ENCODE measurements around the gene CNNM2.
A peak's percentile ranks its signal among the peaks of the same experiment; 100 is the strongest.
"Not testable (repeated sequence)": the region's sequence is repeated elsewhere in the genome, so short reads cannot be mapped to it uniquely, and the experiment has no call there.

CNNM2 gene

DNA sequence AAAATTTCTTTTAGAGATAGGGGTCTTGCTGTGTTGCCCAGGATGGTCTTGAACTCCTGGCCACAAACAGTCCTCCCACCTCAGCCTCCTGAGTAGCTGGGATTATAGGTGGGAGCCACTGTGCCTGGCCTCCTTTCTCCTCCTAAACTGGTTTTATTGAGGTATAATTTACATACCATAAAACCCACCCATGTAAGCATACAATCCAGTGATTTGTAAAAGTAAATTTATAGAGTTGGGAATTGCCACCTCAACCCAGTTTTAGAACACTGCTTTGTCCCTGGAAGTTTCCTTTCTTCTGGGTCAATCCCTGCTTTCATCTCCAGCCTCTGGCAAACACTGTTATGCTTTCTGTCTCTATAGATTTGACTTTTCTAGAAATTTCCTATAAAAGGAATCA lies 49.0 kb downstream of the CNNM2 start:
- DNase-seq (ENCODE audit: low spot score), result no peak

DNA sequence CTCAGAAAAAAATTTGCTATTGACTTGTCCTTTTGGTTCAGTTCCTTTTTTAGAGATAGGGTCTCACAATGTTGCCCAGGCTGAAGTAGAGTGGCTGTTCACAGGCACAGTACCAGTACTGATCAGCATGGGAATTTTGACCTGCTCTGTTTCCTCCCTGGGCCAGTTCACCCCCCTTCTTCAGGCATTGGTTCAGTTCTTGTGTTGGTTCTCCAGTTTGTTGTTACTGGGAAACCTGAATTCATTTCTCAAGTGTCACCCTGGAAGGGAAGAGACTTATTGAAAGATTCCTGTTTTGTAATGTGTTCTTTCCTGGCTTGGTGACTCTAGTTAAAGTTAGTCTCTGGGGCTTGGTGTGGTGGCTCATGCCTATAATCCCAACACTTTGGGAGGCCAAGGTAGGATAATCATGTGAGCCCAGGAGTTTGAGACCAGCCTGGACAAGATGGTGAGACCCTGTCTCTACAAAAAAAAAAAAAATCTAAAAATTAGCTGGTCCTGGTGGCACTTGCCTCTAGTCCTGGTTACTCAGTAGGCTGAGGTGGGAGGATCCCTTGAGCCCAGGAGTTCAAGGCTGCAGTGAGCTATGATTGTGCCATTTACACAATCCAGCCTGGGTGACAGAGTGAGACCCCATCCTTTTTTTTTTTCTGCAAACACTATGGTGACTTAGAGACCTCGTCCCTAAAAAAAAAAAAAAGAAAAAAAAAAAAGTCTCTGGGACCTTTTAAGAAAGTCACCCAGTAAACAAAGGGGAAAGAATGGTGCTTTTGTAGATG lies 52.7 kb downstream of the CNNM2 start:
- DNase-seq (ENCODE audit: low spot score), result no peak

DNA sequence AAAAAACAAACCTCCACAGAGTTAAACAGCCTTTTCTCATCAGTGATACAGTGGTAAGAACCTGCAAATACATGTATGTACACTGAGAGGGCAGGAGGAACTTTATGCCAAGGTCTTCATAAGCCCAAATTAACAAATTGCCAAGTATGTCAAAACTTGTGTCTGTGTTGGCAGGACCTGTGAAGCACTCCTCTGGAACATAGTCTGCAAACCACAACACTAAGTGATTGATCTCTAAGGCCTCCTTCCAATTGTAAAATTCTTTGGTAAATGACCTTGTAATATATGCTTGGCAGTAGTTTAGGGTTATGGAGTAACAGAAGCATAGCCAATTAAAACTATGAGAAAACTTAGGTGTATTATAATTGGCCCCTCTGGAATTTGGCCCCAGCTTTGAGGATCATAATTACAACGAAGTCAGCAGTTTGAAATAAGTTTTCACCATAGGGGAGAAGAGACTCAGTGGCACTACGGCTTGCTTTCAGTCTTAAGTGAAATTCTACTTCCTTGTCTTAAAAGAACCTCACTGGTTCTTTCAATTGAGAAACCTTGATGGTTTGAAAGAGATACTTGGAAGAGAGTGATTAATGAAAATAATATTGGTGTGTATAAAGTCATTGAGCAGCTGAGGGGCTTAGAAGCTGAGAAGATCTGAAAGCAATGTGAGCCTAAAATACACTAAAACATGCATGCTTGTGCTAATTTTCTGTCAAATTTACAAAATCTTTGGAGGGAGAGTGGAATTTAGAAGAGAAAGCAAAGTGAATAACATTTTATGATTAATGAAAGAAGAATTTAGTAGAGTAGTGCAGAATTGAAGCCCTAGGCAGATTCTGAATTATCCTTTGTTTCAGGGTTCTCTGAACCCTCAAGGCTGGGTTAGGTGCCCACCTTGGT lies 57.6 kb downstream of the CNNM2 start:
- DNase-seq (ENCODE audit: low spot score), result no peak

DNA sequence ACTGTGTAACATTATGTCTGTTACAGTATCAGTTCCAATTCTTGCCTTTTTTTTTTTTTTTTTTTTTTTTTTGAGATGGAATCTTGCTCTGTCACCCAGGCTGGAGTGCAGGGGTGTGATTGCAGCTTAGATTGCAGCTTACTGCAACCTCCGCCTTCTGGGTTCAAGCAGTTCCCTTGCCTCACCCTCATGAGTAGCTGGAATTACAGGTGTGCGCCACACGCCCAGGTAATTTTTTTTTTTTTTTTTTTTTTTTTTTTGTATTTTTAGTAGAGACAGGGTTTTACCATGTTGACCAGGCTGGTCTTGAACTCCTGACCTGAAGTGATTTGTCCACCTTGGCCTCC lies 58.3 kb downstream of the CNNM2 start:
- DNase-seq (ENCODE audit: low spot score), result not testable (repeated sequence)

DNA sequence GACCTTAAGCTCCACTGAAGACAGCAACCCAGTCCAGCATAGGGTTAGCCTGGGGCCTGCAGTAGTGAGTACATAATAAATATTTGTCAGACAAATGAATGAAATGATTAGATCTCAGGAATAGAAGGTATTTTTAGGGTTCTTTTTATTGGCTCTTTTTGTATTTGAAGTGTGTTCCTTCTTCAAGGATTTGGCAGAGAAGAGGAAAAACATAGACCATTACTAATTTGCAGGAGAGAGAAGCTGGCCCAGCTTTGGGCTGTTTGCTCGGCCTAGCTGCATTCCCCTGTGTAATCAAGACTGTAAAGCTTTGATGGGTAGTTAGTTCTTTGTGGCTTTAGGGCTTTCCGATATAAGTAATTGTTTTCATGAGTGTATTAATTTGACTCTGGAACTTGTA lies 64.2 kb downstream of the CNNM2 start:
- no peak for DNase-seq (ENCODE audit: low spot score)

DNA sequence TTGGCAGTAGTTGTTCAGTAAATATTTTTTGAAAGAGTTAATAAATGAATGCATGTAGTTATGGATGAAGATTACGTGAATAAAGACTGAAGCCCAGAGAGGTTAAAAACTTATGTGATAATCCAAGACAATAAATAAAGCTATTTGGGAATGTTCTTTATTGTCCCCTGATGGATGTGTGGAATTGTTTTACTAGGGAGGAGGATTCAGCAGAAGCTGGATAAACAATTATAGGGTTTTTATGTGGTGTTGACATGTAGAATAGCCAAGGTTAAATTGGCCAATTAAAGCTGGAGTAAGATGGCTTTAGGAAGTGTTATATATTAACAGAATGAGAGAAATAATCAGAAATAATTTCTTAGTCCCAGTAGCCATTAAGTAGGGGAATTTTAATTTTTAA lies 66.0 kb downstream of the CNNM2 start:
- DNase-seq (ENCODE audit: low spot score), result no peak

DNA sequence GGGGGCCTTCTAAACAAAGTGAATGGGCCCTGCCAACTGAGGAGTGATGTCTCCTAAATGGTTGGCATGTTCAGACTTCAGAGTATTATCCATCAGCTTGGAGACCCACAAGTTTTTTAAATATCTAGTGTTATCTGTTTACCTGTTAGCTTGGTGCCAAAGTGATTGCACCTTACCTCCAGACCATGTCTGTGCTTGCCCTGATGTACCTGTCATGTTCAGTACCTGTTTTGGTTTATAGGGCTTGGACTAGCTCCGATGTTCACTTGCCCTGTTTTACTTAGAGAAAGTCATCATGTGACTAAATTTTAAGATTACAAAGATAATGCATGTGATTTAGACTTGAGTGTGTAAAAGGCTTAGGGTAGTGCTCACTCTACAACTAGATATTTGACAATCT lies 67.7 kb downstream of the CNNM2 start:
- no peak for DNase-seq (ENCODE audit: low spot score)

DNA sequence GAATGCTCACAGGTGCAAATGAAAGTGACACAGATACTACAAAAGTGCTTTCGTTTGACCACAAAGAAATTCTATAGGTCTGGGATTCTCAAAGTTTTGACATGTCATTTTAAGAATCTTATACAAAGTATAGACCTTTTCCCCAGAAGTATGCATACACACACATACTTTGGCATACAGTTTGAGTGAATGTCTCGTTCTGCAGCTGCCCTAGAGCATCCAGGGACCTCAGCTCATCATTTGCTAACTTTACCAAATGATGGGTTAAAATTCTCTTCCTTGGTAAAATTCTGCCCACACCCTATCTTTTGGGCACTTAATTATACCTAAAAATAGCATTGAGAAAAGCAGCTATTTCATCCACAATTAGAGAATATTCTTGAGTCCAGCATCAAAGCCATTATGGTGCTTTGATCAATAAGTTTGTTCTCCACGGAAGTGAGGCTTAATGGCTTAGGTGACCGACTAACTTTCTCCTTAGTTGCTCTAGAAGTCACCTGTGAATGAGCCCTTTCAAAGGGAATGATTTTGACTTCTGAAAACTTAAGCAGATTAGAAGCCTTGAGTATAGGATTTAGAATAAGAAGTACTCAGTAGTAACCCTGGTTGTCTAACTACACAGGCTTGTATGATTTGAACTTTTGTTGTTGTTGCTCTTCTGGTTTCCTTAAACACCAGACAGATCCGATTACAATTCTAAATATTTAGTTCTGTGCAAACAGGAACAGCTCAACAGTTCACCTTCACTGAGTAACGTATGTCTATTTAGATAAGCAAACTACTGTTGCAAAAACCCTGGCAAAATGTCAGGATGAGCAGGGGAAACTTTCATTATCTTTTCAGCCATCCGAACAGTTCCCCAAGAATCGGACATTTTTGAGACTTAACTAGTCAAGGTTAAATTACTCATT lies 70.6 kb downstream of the CNNM2 start:
- no peak for DNase-seq (ENCODE audit: low spot score)

DNA sequence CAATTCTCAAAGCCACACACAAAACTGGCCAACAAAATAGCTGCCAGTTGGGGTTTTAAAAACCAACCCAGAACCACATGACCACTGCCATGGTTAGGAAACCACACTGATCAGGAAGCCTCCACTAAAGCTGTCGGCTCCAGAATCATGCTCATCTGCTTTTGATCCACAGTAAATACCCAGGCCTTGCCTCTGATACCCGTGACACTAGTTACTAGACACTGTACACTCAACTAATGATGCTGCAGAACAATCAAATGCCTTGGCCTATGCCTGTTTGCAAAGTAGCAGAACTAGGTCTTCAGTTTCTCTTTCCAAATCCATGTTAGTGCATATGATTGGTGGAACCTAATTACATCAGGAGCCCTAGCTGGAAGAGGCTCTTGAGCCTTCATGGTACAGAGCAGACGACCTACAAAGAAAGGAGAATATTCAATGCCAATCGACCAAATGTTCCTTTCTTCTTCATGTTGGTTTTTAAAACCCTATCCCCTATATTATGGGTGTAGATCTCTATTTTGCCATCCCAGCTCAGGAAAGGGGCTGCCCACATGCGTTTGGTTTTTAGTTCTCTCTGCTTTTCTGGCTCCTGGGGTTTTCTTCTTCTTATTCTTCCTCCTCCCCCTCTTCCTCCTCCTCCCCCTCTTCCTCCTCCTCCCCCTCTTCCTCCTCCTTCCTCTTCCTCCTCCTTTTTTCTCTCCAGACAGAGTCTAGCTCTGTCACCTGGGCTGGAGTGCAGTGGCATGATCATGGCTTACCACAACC lies 76.6 kb downstream of the CNNM2 start:
- DNase-seq (ENCODE audit: low spot score), result no peak

DNA sequence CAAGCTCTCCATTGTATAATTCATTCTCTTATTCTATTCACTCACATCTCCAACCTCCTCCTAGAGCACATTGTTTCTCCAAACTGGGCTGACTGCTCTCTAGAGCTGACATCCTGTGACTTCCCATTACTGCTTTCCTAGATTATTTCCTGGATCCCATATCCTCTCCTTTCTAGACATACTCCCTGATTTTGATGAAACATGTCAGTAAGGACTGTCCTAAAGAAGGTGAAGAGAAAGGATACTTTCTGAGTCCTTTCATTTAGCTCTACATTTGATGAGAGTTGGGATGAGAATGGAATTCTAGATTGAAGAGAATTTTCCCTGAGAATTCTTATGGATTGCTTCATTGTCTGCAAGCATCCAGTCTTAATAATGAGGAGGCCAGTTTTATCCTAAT lies 78.8 kb downstream of the CNNM2 start:
- no peak for DNase-seq (ENCODE audit: low spot score)

DNA sequence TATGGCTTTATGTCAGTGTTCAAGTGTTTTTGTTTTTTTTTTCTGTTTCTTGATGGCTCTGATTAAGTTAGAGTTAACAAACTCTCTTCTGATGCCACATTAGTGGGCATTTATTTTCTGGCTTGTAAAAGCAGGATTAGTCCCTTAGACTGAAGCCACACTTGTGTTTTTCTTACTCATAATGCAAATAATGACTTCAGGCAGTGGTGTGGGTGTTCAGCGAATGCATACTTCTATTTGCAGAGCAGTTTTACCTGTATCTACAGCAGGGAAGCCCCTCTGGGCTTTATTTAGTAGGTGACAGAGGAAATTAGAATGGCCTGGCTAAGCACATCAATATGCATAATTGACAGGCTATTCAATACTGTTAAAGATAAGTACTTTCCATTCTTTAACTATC lies 79.9 kb downstream of the CNNM2 start:
- no peak for DNase-seq (ENCODE audit: low spot score)

DNA sequence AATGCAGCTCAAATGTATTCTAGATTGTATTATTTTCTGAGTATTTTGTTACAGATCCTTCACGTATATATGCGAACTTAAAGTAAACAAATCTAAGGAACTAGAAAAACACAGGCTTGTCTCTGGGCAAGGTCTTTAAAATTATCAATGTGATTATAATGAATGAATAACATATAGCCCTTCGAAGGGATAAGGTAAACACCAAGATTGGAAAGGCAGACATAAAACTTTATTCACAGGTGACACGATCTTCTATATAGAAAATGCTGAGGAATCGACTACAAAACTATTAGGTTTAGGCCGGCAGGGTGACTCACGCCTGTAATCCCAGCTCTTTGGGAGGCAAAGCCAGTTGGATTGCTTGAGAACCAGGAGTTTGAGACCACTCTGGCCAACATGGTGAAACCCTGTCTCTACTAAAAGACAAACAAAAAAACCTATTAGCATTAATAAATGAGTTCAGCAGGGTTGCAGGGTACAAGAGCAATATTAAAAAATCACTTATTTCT lies 80.4 kb downstream of the CNNM2 start:
- no peak for DNase-seq (ENCODE audit: low spot score)

DNA sequence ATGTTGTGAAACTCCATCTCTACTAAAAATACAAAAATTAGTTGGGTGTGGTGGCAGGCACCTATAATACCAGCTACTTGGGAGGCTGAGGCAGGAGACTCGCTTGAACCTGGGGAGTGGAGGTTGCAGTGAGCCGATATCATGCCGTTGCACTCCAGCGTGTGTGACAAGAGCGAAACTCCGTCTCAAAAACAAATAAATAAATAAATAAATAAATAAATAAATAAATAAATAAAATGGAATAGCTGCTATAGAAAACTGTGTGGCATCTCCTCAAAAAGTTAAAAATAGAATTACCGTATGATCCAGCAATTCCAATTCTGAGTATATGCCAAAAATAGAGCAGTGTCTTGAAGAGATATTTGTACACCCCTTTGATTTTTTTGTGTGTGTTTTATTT lies 82.0 kb downstream of the CNNM2 start:
- DNase-seq (ENCODE audit: low spot score), result not testable (repeated sequence)

DNA sequence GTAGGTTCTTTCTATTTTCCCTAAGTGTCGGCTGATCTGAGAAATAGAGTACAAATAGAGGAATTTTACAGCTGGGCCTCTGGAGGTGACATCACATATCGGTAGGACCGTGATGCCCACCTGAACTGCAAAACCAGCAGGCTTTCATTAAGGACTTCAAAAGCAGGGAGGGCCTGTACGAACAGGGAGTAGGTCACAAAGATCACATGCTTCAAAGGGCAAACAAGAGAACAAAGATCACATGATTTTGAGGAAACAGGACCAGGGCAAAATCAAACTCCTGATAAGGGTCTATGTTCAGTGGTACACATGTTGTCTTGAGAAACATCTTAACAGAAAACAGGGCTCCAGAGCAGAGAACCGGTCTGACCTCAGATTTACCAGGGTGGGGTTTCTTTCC lies 88.9 kb downstream of the CNNM2 start:
- DNase-seq (ENCODE audit: low spot score), result no peak

DNA sequence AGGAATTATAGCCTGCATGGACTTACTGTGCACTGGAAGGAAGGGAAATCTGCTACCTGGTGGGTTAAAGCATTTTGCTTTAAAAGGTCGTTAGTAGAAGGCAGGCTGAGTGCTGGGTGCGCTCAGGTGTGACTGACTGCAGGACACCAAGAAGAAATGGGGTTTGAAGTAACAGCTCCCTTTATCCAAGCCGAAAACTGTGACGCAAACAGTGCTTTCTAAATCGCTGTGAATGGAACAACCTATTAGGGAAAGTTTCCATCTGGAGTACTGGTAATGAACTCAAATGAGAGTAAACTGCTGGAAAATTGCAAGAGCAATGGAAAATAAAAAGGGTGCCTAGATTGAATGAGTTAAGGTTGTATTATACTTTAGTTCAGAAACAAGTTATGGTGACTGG lies 95.3 kb downstream of the CNNM2 start:
- no peak for DNase-seq (ENCODE audit: low spot score)

DNA sequence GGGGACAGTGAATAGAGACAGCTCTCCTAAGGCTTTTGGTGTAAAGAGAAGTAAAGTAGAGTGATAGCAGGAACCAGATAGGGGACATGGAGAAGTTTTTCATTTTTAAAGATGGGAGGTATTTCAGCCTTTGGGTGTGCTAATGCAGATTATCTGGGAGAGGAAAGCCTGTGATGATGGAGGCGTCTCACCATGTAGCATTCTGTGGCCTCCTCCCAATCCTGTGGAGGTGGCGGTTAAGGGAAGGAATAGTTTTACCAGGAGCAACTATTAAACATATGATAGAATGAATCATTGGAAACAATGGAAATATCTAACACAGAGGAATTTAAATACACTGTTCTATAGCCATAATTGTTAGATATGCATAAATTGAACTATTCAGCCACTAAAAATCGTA lies 101.3 kb downstream of the CNNM2 start:
- DNase-seq (ENCODE audit: low spot score), result no peak

DNA sequence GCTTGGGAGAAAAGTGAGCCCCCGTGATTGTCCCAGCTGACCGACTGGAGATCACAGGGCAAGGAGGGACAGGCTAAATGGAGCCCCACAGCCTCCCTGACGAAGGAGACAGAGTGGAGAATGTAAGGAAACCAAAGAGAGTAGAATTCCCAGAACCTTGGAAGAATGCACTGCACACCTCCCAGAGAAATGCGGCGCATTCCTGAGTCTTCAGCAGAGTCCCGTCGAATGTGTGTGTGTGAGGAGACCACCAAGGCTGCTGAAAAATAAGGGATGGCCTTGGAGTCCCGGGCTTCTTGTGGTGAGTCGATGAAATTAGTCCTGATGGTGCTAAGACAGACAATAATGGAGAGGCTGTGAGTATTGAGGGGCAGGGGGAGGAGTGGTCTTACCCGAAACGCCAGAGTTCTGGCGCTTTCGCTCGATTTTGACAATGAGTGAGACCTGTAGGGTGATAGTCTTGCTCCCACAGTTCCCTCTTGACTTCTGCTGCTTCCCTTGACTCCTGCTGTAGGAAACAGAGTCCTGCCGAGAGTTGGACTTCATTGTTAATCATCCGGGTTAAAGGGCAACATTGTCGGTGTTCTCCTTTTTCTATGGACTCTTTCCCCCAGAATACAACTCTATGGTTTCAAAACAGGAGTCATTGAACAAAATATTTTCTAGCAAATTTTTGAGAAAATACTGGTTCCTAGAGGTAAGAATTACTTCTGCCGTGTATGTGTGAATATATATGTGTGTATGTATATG lies 103.2 kb downstream of the CNNM2 start:
- DNase-seq (ENCODE audit: low spot score), result no peak

DNA sequence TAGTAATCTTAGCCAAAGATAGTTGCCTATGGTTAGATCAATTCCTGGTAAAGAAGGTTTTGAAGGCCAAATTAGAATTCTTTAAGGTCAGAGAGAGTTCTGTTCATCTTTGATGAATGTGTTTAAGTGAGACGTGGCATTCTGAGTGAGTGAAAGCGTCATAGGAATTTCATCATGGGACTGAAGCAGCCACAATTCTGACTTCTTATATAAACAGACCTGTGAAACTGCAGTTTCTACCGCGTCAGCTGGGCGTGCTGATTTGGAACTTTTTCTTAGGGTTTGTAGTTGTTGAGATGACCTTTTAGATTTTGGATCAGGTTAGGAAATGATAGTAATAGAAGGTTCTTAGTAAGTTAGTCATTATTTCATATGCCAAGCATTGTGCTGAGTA lies 103.8 kb downstream of the CNNM2 start:
- no peak for DNase-seq (ENCODE audit: low spot score)

DNA sequence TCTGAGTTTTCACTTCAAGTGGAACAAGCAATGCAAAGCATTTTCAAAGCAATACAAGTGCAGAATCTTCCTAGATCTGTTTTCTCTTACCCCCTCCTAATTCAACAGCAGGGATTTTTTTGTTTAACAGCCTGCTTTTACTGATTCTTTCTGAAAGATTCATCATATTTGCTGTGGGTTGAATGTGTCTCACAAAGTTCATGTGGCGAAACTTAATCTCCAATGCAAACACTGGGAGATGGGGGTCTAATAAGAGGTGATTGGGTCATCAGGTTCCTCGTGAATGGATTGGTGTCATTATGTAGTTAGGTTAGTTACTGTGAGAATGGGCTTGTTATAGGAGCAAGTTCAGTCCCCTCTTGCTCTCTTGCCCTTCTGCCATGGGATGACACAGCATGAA lies 107.6 kb downstream of the CNNM2 start:
- no peak for DNase-seq (ENCODE audit: low spot score)

DNA sequence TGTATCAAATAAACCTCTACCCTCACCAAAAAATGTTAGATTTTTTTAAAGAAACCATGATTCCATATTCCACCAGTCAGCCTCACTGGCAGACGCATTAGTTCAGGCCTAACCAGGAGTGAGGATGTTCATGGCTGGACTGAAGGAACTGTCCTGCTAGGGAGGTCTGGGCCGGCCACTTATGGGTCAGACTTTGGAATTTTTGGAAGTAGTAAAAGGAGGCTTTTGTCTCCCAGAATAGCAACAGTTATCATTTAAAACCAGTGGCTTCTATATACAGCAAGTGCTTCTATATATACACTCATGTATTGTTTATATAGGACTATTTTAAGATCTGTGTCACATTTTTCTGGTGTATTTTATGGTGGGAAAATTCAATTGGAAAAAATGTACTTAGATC lies 120.5 kb downstream of the CNNM2 start:
- DNase-seq (ENCODE audit: low spot score), result no peak

DNA sequence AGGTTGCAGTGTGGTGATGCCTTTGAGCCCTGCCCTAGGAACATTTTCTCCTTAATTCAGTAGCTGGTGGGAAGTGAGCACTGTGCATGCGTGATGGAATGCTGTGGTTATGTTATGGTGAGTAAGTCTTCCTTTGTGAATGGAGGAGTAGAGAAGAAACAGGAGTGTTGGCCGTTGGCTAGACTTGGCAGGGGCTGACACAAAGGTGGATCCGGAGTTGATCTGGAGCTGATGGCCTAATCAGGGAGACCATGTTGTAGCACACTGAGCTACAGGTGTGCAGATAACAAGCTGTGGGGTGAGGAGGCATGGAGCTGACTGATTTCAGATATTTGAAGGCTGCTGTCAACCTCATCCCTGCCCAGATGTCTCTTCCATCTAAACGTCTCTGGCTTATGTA lies 122.3 kb downstream of the CNNM2 start:
- DNase-seq (ENCODE audit: low spot score), result peak; percentile 39
